EH (cell line): ENCODE measurements around the gene POU3F1.

ENCODE experiments used
- DNase-seq: peaks from one replicate; pipeline ENCODE4 v3.0.0-alpha.2; 2015; ENCODE audit warnings: low read depth

POU3F1 gene

DNA sequence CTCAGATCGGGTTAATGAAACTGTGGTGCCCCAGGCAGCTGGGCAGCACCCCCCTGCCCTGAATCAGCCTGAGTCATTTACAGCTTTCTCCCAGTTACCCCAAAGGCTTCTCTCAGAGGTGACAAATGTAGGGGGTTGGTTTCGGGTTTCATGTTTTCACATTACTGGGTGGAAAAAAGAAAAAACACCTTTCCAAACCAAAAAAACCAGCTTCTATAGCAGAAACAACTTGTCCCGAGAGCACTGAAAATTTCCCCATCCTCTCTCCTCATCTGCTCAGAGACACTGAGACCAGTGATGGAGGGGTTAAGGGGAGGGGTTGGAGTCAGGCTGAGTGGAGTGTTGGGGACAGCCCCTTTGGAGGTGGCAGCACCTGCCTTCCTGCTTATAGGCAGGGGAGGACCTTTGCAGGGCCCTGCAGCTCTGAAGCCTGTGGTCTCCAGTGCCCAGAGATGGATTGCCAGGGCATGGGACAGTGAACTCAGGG, 18.4 kb downstream of the POU3F1 start:
- DNase-seq, result peak; percentile 36

DNA sequence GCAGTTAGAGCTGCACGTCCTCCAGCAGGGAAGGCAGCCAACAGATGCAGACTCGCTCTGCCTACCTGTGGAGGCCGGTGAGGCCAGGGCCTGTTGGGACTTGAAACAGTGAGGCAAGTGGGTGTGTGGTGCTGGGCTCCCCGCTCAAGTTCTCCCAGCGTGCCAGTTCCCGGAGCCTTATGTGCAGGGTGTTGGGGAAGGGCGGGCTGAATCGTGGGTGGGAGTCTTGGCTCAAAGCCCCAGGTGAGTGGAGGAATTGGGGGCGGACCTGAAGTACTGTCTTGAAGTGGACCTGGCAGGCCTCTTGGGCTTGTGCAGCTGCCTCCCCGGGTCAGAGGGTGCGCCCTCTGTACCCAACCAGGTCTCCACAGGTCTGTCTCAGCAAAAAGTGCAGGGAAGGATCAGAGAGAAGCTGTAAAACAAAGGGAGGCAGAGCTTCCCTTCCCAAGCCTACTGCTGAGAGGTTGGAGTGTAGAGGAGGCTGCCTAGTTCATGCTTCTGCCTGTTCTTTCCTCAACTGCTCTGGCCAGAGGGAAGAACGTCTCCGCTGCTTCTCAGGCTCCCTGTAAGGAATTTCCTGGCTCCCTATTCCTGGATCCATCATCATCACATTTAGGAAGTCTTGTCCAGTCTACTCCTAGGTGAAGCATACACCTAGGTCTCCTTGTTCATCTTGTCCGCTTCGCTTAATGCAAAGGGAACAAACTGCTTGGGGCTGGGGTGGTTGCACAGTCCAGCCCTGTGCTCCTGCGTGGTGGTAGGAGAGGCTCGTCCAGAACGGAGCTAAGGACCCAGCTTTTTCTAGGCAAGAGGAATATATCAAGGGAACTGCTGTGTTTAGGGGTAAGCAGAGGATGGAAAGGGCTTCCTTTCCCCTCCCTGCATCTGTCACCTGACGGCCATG, 19.1 kb downstream of the POU3F1 start:
- no peak for DNase-seq

DNA sequence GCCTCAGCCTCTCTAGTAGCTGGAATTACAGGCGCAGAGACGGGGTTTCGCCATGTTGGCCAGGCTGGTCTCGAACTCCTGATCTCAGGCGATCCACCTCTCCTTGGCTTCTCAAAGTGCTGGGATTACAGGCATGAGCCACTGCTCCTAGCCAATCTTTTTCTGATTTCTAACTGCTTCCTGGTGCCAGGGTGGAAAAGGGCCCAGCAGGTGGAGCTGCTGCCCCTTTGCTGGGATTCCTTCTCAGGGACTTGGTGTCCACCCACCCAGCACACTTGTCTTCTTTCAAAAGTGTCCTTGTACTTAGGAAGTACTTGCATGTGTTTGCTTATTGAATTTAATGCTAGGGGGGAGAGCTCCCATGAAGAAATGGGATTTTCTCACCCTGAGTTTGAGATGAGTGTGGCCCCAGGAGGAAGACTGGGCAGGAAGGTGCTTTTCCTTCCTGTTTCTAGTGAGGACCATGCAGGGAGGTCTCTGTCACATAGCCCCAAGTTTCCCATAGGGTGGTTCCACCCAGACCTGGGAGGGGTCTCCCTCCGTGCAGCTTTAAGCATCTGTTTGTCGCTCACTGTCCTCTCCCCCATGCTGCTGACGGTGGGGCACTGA, 19.9 kb downstream of the POU3F1 start:
- DNase-seq, result peak; percentile 65

DNA sequence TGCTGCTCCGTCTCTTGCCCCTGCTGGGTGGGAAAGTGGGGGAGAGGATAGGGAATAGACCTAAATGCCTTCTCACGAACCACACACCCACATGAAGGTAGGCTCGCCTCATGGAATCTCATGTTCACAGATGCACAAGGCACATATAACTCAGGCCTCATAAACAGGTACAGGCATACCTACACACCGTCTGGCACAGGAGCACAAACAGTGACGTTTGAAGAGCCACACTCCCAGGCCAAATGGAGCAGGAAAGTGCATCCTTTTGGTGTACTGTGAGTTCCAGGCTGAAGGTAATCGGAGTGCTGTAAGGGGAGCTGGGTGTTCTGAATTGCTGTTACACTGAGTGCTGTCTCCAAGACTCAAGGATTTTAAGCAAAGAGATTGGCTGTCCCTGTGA, 20.9 kb downstream of the POU3F1 start:
- no peak for DNase-seq

DNA sequence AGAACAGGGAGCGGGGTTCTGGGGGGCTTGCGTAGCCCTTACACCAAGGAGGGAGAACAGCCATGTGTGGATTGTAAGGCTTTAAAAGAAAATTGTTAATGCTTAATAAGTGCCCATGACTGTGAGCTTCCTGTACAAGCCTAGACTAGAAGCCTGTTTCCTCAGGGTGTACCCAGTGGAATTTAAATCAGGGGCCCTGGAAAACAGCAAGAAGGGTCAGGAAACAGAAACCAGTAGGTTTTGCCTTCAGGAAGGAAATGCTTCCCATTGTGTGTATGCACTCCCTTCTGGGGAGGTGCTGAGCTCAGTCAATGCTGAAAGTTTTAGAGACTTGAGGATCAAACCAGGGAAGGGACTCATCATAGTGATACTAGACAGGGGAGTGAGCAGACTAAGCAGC, 21.4 kb downstream of the POU3F1 start:
- DNase-seq, result no peak

DNA sequence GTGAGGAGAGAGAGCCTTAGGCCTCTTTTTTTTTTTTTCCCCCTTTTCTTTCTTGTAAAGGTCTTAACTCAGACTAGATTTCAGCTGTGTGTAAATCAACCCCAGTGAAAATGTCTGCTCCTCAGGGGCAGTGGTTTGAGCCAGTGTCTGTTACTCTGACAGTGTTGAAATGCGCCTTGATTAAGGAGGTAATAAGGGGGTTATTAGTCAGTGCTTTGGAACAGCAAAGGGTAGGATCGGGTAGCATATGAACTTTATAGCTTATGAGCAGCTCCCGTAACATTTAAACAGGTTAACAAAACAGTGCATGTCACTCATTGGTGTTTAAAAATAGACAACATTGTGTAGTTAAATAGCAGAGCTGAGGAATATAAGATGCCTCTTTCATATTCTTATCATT, 23.8 kb downstream of the POU3F1 start:
- DNase-seq, result no peak

DNA sequence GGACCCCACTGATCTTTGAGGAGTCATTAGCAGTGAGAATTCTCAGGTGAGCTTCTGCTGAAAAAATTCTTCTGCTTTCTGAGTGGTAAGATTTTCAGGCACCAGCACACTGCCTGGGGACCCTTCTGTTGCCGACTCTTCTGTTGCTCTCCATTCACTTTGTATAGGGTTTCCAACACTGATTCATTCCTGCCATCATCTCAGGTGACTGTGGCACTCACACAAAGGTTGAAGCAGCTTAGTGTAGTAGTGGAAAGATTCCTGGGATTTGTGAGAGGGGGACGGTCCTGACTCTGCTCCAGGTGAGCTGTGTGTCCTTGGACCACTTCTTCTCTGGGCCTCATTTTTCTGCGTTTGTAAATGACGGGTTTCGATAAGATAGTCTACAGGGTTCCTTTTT, 24.6 kb downstream of the POU3F1 start:
- DNase-seq, result no peak

DNA sequence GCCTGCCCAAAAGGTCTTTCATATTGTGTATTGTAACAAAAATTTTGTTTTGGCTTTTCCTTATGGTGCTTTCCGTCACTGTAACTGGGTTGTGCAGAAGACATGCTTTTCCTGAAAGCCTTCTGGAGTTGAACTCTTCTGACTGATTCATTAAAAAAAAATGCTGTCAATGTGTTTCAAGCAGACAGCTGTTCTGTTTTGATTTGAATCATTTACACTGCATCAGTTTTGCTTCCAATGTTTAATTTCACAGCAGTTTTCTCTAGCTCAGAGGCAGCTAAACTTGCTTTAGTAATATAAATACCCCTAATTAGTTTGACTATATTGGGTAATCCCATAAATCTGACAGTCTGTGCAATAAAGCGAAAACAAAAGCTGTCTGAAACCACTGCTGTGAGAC, 26.2 kb downstream of the POU3F1 start:
- peak; percentile 59 for DNase-seq

DNA sequence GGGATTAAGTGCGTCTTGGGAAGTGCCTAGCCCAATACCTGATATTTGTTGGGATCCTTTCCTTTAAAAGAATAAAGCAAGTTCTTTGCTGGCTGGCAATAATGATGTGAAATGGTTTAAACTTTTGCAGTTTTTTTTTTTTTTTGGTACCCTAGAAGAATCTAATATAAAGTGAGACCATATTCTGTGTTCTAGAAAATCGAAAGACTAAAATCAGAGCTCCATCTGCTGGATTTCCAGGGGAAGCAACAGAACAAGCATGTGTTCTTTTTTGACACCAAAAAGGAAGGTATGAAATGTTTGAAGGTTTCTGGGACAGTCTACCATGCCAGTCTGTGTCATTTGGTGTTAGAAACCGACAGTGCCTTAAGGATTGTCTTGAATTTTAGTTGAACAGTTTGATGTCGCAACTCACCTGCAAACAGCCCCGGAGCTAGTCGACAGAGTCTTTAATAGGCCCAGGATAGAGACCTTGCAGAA, 27.7 kb downstream of the POU3F1 start:
- peak; percentile 57 for DNase-seq

DNA sequence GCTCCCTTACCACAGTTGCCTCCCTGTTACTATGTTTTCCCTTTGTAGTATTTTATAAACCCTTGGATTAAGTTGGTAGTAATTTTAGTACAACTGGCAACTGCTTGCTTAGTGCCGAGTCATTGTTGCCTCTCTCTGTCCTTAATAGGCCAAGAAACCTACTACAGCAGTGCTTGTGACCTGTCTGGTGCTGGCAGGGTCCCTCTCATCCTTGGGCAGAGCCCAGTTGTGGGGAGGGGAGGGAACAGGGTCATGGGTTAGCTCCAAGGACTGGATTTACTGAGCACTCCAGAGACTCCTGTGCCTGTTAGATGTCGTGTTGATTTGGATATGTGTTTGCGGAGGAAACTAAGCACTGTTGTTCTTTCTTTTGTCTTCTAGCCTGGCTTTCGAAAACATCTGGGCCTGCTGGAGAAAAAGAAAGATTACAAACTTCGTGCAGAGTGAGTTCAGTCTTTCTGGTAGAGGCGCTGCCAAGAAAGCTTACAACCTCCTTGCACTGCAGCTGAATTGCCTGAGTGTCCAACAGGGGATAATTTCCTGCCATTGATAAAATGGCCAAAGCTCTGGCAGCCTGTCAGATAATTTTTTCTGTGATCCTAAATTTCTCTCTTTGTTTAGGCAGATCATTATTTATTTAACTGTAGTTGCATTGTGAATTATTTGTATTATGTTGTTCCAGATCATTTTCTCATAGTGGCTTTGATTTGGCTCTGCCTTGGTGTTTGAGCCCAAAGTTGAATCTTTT, 30.4 kb downstream of the POU3F1 start:
- peak; percentile 23 for DNase-seq

DNA sequence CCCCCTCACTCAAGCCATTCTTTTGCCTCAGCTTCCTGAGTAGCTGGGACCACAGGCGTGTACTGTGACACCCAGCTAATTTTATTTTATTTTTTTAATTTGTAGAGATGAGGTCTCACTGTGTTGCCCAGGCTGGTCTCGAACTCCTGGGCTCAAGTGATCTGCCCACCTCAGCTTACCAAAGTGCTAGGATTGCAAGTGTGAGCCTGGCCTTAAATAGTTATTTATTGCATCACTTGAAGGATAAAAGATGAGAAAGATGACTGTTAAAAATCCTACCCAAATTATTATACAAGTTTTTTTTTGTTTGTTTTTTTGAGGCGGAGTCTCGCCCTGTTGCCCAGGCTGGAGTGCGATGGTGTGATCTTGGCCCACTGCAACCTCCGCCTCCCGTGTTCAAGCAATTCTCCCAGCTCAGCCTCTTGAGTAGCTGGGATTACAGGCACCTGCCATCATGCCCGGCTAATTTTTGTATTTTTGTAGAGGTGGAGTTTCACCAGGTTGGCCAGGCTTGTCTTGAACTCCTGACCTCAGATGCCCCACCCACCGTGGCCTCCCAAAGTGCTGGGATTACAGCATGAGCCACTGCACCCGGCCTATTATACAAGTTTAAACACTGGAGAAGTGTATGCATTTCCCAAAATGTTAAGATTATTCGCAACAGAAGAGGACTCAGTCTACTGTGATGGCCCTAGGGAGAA, 31.7 kb downstream of the POU3F1 start:
- no peak for DNase-seq

DNA sequence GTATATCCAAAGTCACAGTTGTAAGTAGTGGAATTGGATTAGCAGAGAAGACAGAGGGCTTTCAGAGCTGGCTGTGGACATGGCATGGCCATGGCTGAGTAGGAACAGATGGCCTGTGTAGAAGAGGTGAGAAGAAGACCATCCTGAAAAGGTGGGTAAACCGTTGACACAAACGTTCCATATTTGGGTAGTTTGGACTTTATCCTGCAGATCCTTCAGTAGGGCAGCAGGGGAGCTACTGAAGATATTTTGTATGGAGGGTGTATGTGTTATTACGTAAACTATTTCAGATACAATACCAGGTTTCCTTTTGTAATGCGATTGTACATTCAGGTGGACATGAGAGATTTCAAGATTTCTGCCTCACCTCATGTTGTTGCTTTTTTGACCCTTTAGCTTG, 32.4 kb downstream of the POU3F1 start:
- DNase-seq, result no peak

DNA sequence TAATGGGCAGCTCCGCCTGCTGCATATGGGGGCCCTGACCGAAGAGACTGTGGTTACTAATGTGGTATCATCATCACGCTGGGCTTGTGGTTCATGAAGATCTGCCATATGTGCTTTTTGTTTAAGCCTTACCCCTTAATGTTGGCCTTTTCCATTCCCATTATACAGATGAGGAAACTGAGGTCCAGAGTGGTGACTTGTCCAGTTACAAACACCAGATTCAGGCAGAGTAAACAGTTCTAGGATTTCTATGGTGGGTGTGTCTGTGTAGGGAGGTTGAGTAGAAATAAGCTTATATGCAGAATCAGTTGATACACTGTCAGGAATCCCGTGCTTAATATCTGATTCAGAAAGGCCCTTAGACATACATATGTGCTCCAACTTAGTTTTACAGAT, 33.4 kb downstream of the POU3F1 start:
- DNase-seq, result no peak

DNA sequence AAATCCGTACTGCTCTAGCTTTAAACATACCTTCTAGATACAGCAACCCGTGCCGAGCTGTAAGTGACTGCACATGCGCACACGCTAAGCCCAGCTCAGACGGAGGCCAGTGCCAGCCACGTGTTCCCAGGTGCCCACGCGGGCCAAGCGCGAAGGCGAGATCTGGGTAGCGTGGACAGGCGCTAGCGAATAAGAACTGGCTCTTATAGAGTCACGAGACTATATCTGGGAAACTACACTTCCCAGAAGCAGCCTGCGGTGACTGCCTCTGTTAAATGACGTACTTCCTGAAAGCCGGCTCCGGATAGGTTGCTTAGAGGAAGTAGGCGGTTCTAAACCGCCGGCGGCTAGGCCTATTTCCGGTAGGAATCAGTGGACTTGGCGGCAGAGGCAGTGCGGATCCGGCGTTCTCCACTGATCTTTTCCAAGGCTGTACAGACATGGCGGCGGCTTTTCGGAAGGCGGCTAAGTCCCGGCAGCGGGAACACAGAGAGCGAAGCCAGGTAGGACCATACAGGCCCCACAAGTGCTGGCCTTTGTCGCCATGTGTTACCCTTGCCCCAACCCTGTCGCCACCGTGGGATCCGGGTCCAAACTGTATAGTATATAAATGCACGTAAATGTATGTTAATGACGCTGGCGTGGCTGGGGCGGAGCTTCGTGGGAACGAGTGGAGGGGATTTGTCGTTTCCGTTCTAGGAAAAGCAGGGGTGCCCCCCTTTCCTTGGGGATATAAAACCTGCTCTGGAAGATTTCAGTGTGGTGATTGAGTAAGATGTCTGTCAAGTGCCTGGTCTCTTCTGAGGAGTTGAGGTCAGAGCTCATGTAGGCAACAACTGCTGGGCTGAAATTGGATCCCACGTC, 34.0 kb downstream of the POU3F1 start, which contains the start of gene UTP11:
Gene UTP11 (plus strand): TSS at position 372 of the 864 bp plus-strand sequence. CDS start 69 bp downstream, at position 441.
- peak; percentile 100 for DNase-seq

DNA sequence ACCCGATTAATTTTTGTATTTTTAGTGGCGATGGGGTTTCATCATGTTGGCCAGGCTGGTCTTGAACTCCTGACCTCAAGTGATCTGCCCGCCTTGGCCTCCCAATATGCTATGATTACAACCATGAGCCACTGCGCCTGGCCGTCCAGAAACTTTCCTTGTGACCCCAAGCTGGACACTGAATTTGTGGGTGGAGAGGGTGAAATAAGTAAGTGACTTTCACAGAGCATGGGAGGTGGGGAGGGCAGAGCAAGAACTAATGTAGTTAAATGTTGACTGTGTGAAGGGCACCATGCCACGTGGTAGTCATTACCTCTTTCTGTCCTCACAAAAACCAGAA, 36.8 kb downstream of the POU3F1 start:
- no peak for DNase-seq

DNA sequence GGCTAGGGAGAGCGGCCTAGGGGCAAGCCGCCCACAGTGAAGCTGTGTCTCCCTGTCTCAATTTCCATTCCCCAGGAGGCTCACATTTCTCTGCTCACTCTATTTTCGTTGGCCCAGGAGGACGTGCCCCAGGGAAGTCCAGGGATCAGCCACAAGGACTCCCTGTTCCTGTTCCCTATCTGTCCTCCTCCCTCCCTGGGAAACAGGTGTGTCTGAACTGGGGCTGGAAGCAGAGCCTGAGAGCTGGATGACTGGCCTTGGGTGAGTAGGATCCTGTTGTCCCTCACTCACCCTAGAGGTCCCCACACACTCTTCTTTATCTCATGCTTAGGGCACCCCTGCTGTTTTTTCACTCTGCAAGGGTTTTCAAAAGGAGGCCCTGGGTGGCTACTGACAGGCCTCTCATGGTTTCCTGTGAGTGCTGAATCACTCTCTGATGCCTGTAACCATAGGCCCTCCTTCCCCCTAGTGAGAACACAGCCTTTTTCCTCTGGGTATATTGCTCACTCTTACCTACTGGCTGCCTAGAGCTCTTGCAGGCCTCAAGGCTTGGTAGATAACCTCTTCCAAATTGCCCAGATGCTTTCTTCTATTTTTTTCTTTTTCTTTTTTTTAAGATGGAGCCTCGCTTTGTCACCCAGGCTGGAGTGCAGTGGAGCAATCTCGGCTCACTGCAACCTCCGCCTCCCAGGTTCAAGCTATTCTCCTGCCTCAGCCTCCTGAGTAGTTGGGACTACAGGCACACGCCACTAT, 37.3 kb downstream of the POU3F1 start:
- DNase-seq, result peak; percentile 77

DNA sequence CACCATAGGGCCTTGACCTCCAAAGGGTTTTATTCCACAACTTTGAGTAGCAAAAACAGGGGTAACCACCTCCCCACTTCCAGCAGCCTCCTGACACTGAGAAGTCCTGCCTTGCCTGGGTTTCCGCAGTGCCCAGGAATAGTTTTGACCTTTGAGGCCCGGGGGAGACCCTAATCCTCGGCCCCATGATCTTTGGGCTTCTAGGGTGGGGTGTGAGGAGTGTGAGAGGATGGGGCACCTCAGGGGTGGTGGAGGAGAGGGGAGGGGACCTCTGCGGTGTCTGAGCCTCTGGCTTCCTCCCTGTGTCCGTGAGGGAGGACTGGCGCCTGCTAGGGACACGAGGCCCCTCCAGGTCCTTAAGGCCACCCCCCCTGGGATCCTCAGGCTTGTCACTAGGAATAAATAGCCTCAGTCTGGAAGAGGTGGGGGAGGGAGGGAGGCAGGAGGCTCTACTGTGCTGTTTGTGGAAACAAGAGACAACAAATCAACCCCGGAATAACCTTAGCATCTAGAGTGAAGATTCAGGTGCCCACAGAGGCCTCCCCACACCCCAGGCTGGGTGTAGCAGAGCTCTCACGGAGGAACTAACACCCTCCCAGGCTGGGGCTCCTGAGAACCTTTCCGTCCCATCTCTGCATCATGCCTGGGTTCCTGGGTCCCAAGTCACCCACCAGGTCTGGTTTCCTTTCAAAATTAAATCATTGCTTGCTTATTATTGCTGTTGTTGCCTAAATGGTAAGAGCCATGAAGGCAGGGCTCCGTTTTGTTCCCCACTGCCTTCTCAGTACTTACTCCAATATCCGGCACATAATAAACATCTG, 40.4 kb downstream of the POU3F1 start:
- DNase-seq, result no peak

DNA sequence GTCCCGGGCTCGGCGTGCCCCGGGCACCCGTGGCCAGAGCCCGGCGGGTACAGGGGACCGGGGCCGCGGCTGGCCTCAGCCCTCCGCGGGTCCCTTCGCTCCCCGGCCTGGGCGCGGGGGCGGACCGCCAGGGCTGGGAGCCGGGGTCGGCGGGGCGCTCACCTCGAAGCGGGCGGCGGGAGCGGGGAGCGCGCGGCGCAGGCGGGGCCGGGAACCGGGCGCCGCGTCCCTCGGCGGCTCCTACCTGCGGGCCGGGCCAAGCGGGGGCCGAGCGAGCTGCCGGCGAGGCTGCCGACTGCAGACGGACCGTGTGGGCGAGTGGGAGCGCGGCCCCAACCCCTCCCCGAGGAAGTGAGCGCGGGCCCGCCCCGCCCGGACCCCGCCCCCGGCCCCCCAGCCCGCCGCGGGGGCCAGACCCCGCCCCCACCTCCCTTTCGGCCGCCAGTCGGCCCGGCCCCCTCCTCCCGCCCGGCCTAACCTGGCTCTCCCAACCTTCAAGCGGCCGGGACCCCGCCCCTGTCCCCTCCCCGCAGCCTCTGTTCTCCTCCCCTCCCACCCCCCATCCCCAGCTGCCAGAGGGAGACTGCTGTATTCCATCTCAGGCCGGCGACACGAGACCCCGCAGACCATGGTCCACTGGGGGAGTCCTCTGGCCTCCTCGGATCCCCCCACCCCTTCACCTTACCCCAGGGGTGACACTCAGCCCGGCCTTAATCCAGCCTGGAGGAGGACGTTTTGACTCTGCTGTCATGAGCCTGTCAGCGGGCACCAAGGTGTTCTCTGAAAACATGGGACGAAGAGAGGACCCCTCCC, 41.2 kb downstream of the POU3F1 start, which contains the start of gene FHL3:
Gene FHL3 (minus strand): TSS at position 320 of the 813 bp plus-strand sequence. CDS start 6,102 bp downstream, outside the sequence.
- peak; percentile 63 for DNase-seq
